GM21528 (cell line): ENCODE measurements around the gene AIFM2.
"Not testable (repeated sequence)": the region's sequence is repeated elsewhere in the genome, so short reads cannot be mapped to it uniquely, and the experiment has no call there.

Source experiments
- ATAC-seq: cut with Tn5 transposase; IDR thresholded peaks from one replicate; pipeline ENCODE4 v1.9.1; 2021; ENCODE audit warnings: mild to moderate bottlenecking, moderate library complexity; ENCODE audit not compliant: unreplicated experiment, low FRiP score

The AIFM2 gene

GRCh38 chr10:70096016-70096704, 36.5 kb downstream of the AIFM2 start:
- ATAC-seq: no peak

- ATAC-seq: no peak
Measured at GRCh38 chr10:70094250-70094649, 38.4 kb downstream of the AIFM2 start.

- no peak for ATAC-seq
Measured at GRCh38 chr10:70093335-70093944, 39.2 kb downstream of the AIFM2 start.

- ATAC-seq: no peak
Measured at GRCh38 chr10:70092389-70092718, 40.3 kb downstream of the AIFM2 start.

- ATAC-seq: no peak
Measured at GRCh38 chr10:70090951-70091350, 41.7 kb downstream of the AIFM2 start.

- ATAC-seq: no peak
Measured at GRCh38 chr10:70090013-70090412, 42.6 kb downstream of the AIFM2 start.

GRCh38 chr10:70088308-70088698, 44.3 kb downstream of the AIFM2 start:
- no peak for ATAC-seq

GRCh38 chr10:70087616-70088307, 44.9 kb downstream of the AIFM2 start:
- no peak for ATAC-seq

GRCh38 chr10:70085975-70086613, 46.5 kb downstream of the AIFM2 start:
- no peak for ATAC-seq

- no peak for ATAC-seq
Measured at GRCh38 chr10:70084189-70084588, 48.4 kb downstream of the AIFM2 start.

- ATAC-seq: not testable (repeated sequence)
Measured at GRCh38 chr10:70080789-70081188, 51.8 kb downstream of the AIFM2 start.

- ATAC-seq: no peak
Measured at GRCh38 chr10:70078937-70079336, 53.7 kb downstream of the AIFM2 start.

- ATAC-seq: no peak
Measured at GRCh38 chr10:70078329-70078728, 54.3 kb downstream of the AIFM2 start.

GRCh38 chr10:70074971-70075370, 57.7 kb downstream of the AIFM2 start:
- ATAC-seq: no peak

- ATAC-seq: no peak
Measured at GRCh38 chr10:70074165-70074564, 58.5 kb downstream of the AIFM2 start.

GRCh38 chr10:70070834-70071233, 61.8 kb downstream of the AIFM2 start:
- no peak for ATAC-seq

- ATAC-seq: no peak
Measured at GRCh38 chr10:70069346-70069745, 63.3 kb downstream of the AIFM2 start.

GRCh38 chr10:70068925-70069324, 63.7 kb downstream of the AIFM2 start:
- ATAC-seq: no peak

GRCh38 chr10:70067586-70067985, 65.0 kb downstream of the AIFM2 start:
- ATAC-seq: no peak

- ATAC-seq: no peak
Measured at GRCh38 chr10:70066190-70066589, 66.4 kb downstream of the AIFM2 start.

GRCh38 chr10:70064486-70064885, 68.1 kb downstream of the AIFM2 start:
- no peak for ATAC-seq
